GM19395 (cell line): ENCODE results near the gene POU3F1.

Experiments
- ATAC-seq: cut with Tn5 transposase; IDR thresholded peaks from one replicate; pipeline ENCODE4 v1.9.1; 2021; ENCODE audit warnings: mild to moderate bottlenecking, moderate library complexity; ENCODE audit not compliant: unreplicated experiment

POU3F1 gene

DNA sequence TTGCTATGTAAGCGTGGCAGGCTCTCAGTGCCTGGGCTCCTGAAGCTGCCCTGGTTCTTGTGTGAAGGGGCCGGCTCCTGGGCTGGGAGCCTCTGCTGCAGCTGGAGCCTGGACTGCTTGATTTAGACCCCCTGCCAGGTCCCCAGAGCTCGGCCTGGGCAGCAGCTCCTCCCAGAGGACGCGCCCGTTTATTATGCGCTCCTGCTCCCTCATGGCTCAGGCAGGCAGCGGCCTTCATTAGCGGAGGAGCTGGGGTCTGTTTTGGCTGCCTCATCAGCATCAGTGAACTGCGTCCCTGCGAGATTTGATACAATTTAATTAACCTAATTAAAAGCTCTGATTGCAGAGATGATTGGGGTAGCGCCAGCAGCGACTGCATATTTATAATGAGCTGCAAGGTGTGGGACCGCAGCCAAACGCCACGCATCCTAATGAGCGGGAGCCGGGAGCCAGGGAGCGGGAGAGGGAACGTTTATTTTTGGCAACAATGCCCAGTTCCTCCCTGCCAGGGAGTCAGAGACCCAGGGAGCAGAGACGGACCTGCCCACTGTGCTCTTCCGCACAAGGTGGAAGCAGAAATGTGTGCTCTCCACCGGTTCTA, 17.4 kb downstream of the POU3F1 start:
- no peak for ATAC-seq

DNA sequence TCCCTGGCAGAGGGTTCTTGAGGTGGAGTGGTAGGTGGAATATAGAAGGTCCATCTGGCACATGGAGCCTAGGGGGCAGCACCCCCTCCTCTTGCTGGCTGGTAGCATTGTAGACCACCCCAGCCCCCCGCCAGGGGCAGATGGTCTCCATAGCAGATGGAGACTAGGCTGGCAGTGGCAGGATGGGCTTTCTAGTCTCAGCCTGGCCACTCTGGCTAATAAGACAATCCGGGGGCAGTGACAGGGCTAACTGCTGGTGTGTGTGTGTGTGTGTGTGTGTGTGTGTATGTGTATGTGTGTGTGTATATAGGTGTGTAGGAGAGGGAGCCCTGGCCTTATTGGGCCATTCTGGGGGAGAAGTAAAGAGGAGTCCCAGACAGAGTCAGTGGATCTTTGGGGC, 17.9 kb downstream of the POU3F1 start:
- no peak for ATAC-seq

DNA sequence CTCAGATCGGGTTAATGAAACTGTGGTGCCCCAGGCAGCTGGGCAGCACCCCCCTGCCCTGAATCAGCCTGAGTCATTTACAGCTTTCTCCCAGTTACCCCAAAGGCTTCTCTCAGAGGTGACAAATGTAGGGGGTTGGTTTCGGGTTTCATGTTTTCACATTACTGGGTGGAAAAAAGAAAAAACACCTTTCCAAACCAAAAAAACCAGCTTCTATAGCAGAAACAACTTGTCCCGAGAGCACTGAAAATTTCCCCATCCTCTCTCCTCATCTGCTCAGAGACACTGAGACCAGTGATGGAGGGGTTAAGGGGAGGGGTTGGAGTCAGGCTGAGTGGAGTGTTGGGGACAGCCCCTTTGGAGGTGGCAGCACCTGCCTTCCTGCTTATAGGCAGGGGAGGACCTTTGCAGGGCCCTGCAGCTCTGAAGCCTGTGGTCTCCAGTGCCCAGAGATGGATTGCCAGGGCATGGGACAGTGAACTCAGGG, 18.4 kb downstream of the POU3F1 start:
- peak; percentile 75 for ATAC-seq

DNA sequence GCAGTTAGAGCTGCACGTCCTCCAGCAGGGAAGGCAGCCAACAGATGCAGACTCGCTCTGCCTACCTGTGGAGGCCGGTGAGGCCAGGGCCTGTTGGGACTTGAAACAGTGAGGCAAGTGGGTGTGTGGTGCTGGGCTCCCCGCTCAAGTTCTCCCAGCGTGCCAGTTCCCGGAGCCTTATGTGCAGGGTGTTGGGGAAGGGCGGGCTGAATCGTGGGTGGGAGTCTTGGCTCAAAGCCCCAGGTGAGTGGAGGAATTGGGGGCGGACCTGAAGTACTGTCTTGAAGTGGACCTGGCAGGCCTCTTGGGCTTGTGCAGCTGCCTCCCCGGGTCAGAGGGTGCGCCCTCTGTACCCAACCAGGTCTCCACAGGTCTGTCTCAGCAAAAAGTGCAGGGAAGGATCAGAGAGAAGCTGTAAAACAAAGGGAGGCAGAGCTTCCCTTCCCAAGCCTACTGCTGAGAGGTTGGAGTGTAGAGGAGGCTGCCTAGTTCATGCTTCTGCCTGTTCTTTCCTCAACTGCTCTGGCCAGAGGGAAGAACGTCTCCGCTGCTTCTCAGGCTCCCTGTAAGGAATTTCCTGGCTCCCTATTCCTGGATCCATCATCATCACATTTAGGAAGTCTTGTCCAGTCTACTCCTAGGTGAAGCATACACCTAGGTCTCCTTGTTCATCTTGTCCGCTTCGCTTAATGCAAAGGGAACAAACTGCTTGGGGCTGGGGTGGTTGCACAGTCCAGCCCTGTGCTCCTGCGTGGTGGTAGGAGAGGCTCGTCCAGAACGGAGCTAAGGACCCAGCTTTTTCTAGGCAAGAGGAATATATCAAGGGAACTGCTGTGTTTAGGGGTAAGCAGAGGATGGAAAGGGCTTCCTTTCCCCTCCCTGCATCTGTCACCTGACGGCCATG, 19.1 kb downstream of the POU3F1 start:
- no peak for ATAC-seq

DNA sequence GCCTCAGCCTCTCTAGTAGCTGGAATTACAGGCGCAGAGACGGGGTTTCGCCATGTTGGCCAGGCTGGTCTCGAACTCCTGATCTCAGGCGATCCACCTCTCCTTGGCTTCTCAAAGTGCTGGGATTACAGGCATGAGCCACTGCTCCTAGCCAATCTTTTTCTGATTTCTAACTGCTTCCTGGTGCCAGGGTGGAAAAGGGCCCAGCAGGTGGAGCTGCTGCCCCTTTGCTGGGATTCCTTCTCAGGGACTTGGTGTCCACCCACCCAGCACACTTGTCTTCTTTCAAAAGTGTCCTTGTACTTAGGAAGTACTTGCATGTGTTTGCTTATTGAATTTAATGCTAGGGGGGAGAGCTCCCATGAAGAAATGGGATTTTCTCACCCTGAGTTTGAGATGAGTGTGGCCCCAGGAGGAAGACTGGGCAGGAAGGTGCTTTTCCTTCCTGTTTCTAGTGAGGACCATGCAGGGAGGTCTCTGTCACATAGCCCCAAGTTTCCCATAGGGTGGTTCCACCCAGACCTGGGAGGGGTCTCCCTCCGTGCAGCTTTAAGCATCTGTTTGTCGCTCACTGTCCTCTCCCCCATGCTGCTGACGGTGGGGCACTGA, 19.9 kb downstream of the POU3F1 start:
- ATAC-seq = no peak

DNA sequence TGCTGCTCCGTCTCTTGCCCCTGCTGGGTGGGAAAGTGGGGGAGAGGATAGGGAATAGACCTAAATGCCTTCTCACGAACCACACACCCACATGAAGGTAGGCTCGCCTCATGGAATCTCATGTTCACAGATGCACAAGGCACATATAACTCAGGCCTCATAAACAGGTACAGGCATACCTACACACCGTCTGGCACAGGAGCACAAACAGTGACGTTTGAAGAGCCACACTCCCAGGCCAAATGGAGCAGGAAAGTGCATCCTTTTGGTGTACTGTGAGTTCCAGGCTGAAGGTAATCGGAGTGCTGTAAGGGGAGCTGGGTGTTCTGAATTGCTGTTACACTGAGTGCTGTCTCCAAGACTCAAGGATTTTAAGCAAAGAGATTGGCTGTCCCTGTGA, 20.9 kb downstream of the POU3F1 start:
- no peak for ATAC-seq

DNA sequence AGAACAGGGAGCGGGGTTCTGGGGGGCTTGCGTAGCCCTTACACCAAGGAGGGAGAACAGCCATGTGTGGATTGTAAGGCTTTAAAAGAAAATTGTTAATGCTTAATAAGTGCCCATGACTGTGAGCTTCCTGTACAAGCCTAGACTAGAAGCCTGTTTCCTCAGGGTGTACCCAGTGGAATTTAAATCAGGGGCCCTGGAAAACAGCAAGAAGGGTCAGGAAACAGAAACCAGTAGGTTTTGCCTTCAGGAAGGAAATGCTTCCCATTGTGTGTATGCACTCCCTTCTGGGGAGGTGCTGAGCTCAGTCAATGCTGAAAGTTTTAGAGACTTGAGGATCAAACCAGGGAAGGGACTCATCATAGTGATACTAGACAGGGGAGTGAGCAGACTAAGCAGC, 21.4 kb downstream of the POU3F1 start:
- no peak for ATAC-seq

DNA sequence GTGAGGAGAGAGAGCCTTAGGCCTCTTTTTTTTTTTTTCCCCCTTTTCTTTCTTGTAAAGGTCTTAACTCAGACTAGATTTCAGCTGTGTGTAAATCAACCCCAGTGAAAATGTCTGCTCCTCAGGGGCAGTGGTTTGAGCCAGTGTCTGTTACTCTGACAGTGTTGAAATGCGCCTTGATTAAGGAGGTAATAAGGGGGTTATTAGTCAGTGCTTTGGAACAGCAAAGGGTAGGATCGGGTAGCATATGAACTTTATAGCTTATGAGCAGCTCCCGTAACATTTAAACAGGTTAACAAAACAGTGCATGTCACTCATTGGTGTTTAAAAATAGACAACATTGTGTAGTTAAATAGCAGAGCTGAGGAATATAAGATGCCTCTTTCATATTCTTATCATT, 23.8 kb downstream of the POU3F1 start:
- ATAC-seq = no peak

DNA sequence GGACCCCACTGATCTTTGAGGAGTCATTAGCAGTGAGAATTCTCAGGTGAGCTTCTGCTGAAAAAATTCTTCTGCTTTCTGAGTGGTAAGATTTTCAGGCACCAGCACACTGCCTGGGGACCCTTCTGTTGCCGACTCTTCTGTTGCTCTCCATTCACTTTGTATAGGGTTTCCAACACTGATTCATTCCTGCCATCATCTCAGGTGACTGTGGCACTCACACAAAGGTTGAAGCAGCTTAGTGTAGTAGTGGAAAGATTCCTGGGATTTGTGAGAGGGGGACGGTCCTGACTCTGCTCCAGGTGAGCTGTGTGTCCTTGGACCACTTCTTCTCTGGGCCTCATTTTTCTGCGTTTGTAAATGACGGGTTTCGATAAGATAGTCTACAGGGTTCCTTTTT, 24.6 kb downstream of the POU3F1 start:
- no peak for ATAC-seq

DNA sequence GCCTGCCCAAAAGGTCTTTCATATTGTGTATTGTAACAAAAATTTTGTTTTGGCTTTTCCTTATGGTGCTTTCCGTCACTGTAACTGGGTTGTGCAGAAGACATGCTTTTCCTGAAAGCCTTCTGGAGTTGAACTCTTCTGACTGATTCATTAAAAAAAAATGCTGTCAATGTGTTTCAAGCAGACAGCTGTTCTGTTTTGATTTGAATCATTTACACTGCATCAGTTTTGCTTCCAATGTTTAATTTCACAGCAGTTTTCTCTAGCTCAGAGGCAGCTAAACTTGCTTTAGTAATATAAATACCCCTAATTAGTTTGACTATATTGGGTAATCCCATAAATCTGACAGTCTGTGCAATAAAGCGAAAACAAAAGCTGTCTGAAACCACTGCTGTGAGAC, 26.2 kb downstream of the POU3F1 start:
- ATAC-seq = no peak

DNA sequence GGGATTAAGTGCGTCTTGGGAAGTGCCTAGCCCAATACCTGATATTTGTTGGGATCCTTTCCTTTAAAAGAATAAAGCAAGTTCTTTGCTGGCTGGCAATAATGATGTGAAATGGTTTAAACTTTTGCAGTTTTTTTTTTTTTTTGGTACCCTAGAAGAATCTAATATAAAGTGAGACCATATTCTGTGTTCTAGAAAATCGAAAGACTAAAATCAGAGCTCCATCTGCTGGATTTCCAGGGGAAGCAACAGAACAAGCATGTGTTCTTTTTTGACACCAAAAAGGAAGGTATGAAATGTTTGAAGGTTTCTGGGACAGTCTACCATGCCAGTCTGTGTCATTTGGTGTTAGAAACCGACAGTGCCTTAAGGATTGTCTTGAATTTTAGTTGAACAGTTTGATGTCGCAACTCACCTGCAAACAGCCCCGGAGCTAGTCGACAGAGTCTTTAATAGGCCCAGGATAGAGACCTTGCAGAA, 27.7 kb downstream of the POU3F1 start:
- no peak for ATAC-seq

DNA sequence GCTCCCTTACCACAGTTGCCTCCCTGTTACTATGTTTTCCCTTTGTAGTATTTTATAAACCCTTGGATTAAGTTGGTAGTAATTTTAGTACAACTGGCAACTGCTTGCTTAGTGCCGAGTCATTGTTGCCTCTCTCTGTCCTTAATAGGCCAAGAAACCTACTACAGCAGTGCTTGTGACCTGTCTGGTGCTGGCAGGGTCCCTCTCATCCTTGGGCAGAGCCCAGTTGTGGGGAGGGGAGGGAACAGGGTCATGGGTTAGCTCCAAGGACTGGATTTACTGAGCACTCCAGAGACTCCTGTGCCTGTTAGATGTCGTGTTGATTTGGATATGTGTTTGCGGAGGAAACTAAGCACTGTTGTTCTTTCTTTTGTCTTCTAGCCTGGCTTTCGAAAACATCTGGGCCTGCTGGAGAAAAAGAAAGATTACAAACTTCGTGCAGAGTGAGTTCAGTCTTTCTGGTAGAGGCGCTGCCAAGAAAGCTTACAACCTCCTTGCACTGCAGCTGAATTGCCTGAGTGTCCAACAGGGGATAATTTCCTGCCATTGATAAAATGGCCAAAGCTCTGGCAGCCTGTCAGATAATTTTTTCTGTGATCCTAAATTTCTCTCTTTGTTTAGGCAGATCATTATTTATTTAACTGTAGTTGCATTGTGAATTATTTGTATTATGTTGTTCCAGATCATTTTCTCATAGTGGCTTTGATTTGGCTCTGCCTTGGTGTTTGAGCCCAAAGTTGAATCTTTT, 30.4 kb downstream of the POU3F1 start:
- no peak for ATAC-seq

DNA sequence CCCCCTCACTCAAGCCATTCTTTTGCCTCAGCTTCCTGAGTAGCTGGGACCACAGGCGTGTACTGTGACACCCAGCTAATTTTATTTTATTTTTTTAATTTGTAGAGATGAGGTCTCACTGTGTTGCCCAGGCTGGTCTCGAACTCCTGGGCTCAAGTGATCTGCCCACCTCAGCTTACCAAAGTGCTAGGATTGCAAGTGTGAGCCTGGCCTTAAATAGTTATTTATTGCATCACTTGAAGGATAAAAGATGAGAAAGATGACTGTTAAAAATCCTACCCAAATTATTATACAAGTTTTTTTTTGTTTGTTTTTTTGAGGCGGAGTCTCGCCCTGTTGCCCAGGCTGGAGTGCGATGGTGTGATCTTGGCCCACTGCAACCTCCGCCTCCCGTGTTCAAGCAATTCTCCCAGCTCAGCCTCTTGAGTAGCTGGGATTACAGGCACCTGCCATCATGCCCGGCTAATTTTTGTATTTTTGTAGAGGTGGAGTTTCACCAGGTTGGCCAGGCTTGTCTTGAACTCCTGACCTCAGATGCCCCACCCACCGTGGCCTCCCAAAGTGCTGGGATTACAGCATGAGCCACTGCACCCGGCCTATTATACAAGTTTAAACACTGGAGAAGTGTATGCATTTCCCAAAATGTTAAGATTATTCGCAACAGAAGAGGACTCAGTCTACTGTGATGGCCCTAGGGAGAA, 31.7 kb downstream of the POU3F1 start:
- no peak for ATAC-seq

DNA sequence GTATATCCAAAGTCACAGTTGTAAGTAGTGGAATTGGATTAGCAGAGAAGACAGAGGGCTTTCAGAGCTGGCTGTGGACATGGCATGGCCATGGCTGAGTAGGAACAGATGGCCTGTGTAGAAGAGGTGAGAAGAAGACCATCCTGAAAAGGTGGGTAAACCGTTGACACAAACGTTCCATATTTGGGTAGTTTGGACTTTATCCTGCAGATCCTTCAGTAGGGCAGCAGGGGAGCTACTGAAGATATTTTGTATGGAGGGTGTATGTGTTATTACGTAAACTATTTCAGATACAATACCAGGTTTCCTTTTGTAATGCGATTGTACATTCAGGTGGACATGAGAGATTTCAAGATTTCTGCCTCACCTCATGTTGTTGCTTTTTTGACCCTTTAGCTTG, 32.4 kb downstream of the POU3F1 start:
- no peak for ATAC-seq

DNA sequence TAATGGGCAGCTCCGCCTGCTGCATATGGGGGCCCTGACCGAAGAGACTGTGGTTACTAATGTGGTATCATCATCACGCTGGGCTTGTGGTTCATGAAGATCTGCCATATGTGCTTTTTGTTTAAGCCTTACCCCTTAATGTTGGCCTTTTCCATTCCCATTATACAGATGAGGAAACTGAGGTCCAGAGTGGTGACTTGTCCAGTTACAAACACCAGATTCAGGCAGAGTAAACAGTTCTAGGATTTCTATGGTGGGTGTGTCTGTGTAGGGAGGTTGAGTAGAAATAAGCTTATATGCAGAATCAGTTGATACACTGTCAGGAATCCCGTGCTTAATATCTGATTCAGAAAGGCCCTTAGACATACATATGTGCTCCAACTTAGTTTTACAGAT, 33.4 kb downstream of the POU3F1 start:
- no peak for ATAC-seq

DNA sequence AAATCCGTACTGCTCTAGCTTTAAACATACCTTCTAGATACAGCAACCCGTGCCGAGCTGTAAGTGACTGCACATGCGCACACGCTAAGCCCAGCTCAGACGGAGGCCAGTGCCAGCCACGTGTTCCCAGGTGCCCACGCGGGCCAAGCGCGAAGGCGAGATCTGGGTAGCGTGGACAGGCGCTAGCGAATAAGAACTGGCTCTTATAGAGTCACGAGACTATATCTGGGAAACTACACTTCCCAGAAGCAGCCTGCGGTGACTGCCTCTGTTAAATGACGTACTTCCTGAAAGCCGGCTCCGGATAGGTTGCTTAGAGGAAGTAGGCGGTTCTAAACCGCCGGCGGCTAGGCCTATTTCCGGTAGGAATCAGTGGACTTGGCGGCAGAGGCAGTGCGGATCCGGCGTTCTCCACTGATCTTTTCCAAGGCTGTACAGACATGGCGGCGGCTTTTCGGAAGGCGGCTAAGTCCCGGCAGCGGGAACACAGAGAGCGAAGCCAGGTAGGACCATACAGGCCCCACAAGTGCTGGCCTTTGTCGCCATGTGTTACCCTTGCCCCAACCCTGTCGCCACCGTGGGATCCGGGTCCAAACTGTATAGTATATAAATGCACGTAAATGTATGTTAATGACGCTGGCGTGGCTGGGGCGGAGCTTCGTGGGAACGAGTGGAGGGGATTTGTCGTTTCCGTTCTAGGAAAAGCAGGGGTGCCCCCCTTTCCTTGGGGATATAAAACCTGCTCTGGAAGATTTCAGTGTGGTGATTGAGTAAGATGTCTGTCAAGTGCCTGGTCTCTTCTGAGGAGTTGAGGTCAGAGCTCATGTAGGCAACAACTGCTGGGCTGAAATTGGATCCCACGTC, 34.0 kb downstream of the POU3F1 start, which contains the start of gene UTP11:
UTP11 (plus strand) TSS at position 372 of the 864 bp plus-strand sequence; CDS start at position 441, 69 bp downstream.
- peak; percentile 96 for ATAC-seq

DNA sequence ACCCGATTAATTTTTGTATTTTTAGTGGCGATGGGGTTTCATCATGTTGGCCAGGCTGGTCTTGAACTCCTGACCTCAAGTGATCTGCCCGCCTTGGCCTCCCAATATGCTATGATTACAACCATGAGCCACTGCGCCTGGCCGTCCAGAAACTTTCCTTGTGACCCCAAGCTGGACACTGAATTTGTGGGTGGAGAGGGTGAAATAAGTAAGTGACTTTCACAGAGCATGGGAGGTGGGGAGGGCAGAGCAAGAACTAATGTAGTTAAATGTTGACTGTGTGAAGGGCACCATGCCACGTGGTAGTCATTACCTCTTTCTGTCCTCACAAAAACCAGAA, 36.8 kb downstream of the POU3F1 start:
- no peak for ATAC-seq

DNA sequence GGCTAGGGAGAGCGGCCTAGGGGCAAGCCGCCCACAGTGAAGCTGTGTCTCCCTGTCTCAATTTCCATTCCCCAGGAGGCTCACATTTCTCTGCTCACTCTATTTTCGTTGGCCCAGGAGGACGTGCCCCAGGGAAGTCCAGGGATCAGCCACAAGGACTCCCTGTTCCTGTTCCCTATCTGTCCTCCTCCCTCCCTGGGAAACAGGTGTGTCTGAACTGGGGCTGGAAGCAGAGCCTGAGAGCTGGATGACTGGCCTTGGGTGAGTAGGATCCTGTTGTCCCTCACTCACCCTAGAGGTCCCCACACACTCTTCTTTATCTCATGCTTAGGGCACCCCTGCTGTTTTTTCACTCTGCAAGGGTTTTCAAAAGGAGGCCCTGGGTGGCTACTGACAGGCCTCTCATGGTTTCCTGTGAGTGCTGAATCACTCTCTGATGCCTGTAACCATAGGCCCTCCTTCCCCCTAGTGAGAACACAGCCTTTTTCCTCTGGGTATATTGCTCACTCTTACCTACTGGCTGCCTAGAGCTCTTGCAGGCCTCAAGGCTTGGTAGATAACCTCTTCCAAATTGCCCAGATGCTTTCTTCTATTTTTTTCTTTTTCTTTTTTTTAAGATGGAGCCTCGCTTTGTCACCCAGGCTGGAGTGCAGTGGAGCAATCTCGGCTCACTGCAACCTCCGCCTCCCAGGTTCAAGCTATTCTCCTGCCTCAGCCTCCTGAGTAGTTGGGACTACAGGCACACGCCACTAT, 37.3 kb downstream of the POU3F1 start:
- ATAC-seq = no peak
